Mesothelial cell of epicardium (in vitro differentiated cells): ENCODE measurements around the gene PRODH2. TPM values are rescaled to one million over a fixed set of nuclear protein-coding genes. Genes with fewer than 3 reads are reported as not detected.

Source experiments
- DNase-seq, 2 experiments: peaks; one replicate each; pipeline ENCODE4 v3.0.0; 2021; ENCODE audit warnings: low spot score in 2 of 2; ENCODE audit not compliant: unreplicated experiment in 2 of 2
- H3K27ac Mint-ChIP-seq: 2 replicates; pipeline ENCODE4 v1.8.0; 2021; ENCODE audit warnings: mixed read lengths
- H3K27me3 Mint-ChIP-seq: 2 replicates; pipeline ENCODE4 v1.8.0; 2021; ENCODE audit warnings: low read depth, mixed read lengths
- H3K36me3 Mint-ChIP-seq: 2 replicates; pipeline ENCODE4 v1.8.0; 2021; ENCODE audit warnings: mixed read lengths
- H3K4me1 Mint-ChIP-seq: 2 replicates; pipeline ENCODE4 v1.8.0; 2021; ENCODE audit warnings: mixed read lengths
- H3K4me3 Mint-ChIP-seq: 2 replicates; pipeline ENCODE4 v1.8.0; 2021; ENCODE audit warnings: mild to moderate bottlenecking, moderate library complexity, mixed read lengths
- H3K9me3 Mint-ChIP-seq: 2 replicates; pipeline ENCODE4 v1.8.0; 2021; ENCODE audit warnings: mixed read lengths
- total RNA-seq: library from RNA; stranded (reverse); gene quantifications from 3 replicates; pipeline ENCODE4 v1.2.1, GENCODE V29; 2021
- TF ChIP-seq, protein P1 (sequence below): fragments of 200-600 bp; sonication (generic); IDR thresholded peaks from one replicate; pipeline ENCODE4 v1.5.0; 2021; ENCODE audit warnings: antibody characterized with exemption; ENCODE audit not compliant: unreplicated experiment

PRODH2 gene
- total RNA-seq, 1 donor from 2014 or later: not detected

DNA sequence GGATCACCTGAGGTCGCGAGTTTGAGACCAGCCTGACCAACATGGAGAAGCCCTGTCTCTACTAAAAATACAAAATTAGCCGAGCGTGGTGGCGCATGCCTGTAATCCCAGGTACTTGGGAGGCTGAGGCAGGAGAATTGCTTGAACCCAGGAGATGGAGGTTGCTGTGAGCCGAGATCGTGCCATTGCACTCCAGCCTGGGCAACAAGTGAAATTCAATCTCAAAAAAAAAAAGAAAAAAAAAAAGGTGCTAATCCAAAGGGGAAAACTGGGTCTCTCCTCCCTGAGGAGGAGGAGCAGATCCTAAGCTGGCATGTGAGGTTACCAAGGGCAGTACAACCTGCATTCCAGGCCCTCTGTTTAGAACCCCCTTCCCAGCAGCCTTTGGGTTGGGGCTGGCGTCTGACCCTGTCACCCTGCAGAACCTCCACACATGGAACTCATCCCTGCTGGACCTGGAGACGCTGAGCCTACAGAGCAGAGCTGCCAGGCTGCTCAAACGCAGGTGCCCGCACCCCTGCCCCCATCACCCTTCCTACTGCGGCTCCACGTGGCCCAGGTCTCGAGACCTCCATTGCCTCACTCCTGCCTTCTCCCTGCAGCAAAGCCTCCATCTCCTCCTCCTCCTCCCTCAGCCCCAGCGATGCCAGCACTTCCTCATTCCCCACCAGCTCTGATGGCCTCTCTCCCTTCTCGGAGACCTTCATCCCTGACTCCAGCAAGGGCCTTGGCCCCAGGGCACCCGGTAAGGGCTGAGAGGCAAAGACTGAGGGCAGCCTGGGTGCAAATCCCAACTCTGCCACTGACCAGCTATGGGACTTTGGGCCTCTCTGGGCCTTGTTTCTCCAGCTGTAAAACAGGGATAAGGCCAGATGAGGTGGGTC lies 48.0 kb downstream of the PRODH2 start:
- Mint-ChIP-seq H3K9me3 (no peaks in the 10 kb centered on the region), H3K4me1 (peaks cover 3% of the 10 kb centered on the region), H3K27me3 (no peaks in the 10 kb centered on the region), H3K4me3 (no peak overlapping the region), H3K36me3 (peaks cover 14% of the 10 kb centered on the region), H3K27ac (no peak overlapping the region)
- TF ChIP-seq, protein P1, sequence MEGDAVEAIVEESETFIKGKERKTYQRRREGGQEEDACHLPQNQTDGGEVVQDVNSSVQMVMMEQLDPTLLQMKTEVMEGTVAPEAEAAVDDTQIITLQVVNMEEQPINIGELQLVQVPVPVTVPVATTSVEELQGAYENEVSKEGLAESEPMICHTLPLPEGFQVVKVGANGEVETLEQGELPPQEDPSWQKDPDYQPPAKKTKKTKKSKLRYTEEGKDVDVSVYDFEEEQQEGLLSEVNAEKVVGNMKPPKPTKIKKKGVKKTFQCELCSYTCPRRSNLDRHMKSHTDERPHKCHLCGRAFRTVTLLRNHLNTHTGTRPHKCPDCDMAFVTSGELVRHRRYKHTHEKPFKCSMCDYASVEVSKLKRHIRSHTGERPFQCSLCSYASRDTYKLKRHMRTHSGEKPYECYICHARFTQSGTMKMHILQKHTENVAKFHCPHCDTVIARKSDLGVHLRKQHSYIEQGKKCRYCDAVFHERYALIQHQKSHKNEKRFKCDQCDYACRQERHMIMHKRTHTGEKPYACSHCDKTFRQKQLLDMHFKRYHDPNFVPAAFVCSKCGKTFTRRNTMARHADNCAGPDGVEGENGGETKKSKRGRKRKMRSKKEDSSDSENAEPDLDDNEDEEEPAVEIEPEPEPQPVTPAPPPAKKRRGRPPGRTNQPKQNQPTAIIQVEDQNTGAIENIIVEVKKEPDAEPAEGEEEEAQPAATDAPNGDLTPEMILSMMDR: no peak
- no peak for DNase-seq

DNA sequence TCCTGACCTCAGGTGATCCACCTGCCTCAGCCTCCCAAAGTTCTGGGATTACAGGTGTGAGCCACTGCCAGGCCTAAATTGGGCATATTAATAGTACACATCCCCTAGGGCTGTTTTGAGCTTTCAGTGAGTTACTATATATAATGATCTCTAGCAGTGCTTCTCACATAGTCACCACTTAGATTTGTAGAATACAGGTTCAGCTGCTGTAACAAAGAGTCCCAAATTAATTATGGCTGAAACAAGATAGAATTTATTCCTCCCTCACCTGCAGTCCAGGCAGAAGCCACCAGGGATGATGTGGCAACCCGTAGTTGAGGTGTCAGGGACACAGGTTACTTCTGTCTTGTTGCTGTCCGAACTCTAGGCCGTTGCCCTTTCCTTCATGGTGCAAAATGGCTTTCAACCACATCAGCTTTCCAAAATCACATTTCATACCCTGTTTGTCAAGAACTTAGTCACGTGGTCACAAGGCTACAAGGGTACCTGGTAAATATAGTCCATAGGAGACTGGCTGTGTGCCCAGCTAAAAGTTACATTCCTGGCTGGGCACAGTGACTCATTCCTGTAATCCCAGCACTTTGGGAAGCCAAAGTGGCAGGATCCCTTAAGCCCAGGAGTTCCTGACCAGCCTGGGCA lies 51.8 kb downstream of the PRODH2 start:
- TF ChIP-seq, protein P1: no peak
- Mint-ChIP-seq H3K4me3 (no peak overlapping the region), H3K27me3 (peaks cover 5% of the 10 kb centered on the region)

DNA sequence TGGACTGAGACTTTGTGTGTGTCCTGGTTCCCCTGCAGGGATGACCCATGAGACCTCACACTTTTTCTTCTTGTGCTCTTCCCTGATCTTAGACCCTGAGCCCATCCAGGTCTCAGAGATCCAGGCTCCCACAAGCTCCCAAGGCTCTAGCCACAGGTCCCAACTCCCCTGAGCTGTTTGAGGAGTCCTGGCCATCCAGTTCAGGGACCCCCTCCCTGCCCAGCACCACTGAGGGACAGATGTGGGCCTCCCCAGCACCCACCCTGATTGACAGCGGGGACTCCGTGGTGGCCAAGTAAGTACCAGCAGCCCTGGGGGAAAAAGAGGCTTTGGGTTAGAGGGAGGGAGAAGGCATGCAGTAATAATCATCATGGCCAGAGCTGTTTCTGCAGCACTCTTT lies 52.9 kb downstream of the PRODH2 start:
- TF ChIP-seq, protein P1: no peak
- Mint-ChIP-seq H3K36me3 (peaks cover 3% of the 10 kb centered on the region), H3K27me3 (peaks cover 8% of the 10 kb centered on the region), H3K9me3 (no peaks in the 10 kb centered on the region), H3K27ac (no peak overlapping the region), H3K4me3 (peak overlapping the region; percentile 97), H3K4me1 (peaks cover 21% of the 10 kb centered on the region)
- DNase-seq: no peak

More for the DNA sequence above, 51.8 kb downstream of the PRODH2 start:
- H3K4me1 Mint-ChIP-seq: peaks cover 18% of the 10 kb centered on the region
- H3K9me3 Mint-ChIP-seq: no peaks in the 10 kb centered on the region
- DNase-seq: no peak
- peaks cover 7% of the 10 kb centered on the region for H3K36me3 Mint-ChIP-seq
- no peak overlapping the region for H3K27ac Mint-ChIP-seq

DNA sequence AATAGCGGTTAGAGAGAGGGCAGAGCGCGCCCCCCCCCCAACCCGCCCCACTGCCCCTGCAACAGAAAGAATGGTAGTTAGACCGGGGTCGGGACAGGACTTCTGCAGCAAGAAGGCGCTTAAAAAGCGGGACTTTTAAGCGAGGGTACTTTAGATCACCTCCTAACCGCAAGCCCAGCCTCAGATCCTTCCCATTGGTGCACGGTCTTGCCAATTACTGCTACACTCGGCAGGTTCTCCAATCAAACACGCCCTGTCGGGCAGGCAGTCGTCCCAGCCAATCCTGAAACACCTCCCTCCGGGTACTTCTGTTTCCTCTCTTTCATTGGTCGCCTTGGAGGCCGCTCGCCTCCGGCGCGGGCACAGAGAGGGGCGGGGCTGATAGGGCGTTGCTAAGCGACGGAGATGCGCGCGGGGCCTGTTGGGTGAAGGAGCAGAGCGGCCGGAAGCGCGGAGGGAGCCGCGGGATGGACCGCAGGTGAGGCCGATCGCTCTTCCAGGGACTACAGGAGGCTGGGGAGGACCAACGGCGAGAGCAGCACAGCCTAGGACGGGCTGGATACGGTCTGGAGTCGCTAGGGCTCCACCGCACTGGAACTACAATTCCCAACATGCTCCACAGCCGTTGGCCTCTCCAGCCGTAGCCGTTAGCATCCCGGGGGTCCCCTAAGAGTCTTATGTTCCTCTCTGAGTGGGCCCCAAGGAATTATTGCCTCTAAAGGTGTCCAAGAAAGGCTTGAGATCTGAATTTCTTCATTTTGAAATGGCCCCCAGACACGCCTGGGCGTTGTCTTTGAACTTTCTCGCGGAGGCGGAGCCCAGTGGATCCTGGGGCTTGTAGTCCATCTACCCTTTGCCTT lies 54.7 kb downstream of the PRODH2 start, which contains the start of gene PROSER3:
TSS of gene PROSER3 (plus strand) at position 428 of the 860 bp plus-strand sequence. CDS start at position 468, 40 bp downstream.
- peaks cover 21% of the 10 kb centered on the region for H3K4me1 Mint-ChIP-seq
- H3K27me3 Mint-ChIP-seq: peaks cover 9% of the 10 kb centered on the region
- peaks cover 4% of the 10 kb centered on the region for H3K36me3 Mint-ChIP-seq
- H3K9me3 Mint-ChIP-seq: no peaks in the 10 kb centered on the region
- H3K27ac Mint-ChIP-seq: peak within 1 kb of the TSS; percentile 96
- peak within 1 kb of the TSS; percentile 97 for H3K4me3 Mint-ChIP-seq
- TF ChIP-seq, protein P1: no peak
- DNase-seq: peak; percentile 95 to 97

DNA sequence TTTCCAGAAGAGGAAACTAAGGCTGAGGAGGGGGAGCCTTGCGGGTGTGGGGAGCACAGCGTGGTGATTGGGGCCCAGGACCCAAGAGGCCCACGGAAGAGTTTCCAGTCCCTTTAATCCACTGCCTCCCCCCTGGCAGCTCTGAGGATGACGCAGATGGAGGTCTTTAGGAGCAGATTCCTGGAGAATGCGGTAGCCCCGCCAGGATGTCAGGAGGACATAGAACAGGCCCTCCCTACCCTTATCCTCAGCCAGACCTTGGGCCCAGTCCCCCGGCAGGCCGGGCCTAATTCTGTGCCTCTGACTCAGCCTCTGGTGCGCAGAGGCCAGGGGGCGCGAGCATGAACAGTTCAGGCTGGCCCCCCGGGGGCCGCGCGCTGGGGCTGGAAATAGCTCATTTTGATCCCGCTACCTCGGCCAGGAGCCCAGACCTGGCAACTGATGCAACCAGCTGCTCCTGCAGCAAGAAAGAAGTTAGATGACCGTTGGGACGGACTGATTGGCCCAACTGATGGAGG lies 55.4 kb downstream of the PRODH2 start:
- peak overlapping the region; percentile 97 for H3K4me3 Mint-ChIP-seq
- H3K36me3 Mint-ChIP-seq: peaks cover 4% of the 10 kb centered on the region

More for the DNA sequence above, 55.4 kb downstream of the PRODH2 start:
- peaks cover 9% of the 10 kb centered on the region for H3K27me3 Mint-ChIP-seq
- peak overlapping the region; percentile 96 for H3K27ac Mint-ChIP-seq
- TF ChIP-seq, protein P1: no peak
- H3K9me3 Mint-ChIP-seq: no peaks in the 10 kb centered on the region
- DNase-seq: peak in 1 of 2 experiments; percentile 75
- peaks cover 21% of the 10 kb centered on the region for H3K4me1 Mint-ChIP-seq
